GM12892 (cell line): Measurements from ENCODE around the gene IRF6.

ENCODE experiments used
- POLR2A ChIP-seq: IDR thresholded peaks from 2 replicates; pipeline ENCODE4 v1.6.1; 2011; ENCODE audit warnings: low read depth, low read length, control low read depth
- POLR2AphosphoS5 ChIP-seq: IDR thresholded peaks from 2 replicates; pipeline ENCODE4 v1.6.1; 2011; ENCODE audit warnings: low read depth, low read length, control low read depth

DNA sequence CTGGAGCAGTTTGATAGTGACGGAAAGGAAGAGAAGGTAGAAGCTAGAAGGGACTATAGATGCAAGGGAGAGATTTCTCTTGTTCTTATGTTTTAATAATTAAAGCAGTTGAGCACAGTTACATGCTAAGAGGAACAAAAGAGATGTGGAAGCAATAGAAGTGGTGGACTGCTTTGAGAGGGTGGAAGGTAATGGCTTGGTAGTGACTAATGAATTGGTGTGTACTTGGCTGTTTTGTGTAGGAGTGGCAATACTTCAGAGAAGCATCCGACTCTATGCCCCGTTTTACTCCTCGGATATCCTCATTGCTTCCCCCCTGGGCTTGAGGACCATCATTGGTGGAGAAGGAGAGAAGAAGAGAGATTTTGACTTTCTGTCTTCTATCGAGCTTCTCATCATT is 34.7 kb upstream of the IRF6 start:
- TF ChIP-seq POLR2AphosphoS5 (no peak), POLR2A (no peak)
